HG03520 (cell line): ENCODE data around the gene GLRB.
"Not testable (repeated sequence)": the region's sequence is repeated elsewhere in the genome, so short reads cannot be mapped to it uniquely, and the experiment has no call there.

ENCODE experiments used
- ATAC-seq: cut with Tn5 transposase; IDR thresholded peaks from one replicate; pipeline ENCODE4 v1.9.1; 2021; ENCODE audit warnings: mild to moderate bottlenecking, moderate library complexity; ENCODE audit not compliant: unreplicated experiment

Gene GLRB

GRCh38 chr4:157127571-157127970 lies 51.6 kb downstream of the GLRB start:
- no peak for ATAC-seq

DNA sequence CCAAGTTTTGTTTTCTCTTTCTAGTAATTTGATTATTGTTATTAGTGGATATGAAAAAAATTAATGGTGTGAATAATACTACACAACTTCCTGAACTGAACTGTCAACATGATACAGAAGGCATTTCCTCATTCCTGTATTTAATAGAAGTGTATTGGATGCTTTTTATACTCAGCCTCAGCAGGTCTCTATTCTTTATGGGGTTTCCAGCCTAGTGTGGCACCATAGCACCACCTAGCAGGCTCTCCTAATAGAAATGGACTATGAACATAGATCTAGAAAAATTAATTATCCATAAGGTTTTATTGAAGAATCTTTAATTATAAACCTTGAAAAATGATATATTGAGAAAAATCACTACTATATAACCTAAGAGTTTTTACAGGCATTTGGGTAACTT lies 52.4 kb downstream of the GLRB start:
- no peak for ATAC-seq

GRCh38 chr4:157141976-157142375 lies 66.0 kb downstream of the GLRB start:
- no peak for ATAC-seq

DNA sequence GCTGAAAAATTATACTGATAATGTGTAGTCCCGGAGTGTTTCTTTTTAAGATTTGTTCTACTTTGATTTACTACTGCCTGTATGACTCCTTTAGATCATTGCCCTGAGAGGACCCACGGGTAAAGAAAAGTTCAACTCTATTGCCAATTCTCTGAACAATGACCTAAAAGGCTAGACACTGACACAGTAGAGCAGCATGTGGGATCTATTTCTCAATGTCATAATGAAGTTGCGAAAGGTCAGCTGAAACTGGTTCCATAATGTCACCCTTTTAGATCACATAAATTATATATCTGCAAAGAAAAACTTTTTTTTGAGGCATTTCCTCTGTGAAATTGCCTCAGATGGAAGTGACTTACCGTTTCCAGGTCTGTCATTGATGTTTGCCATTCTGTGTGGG lies 67.4 kb downstream of the GLRB start:
- ATAC-seq = no peak

- ATAC-seq = no peak
Observed at GRCh38 chr4:157151711-157152110, 75.8 kb downstream of the GLRB start.

DNA sequence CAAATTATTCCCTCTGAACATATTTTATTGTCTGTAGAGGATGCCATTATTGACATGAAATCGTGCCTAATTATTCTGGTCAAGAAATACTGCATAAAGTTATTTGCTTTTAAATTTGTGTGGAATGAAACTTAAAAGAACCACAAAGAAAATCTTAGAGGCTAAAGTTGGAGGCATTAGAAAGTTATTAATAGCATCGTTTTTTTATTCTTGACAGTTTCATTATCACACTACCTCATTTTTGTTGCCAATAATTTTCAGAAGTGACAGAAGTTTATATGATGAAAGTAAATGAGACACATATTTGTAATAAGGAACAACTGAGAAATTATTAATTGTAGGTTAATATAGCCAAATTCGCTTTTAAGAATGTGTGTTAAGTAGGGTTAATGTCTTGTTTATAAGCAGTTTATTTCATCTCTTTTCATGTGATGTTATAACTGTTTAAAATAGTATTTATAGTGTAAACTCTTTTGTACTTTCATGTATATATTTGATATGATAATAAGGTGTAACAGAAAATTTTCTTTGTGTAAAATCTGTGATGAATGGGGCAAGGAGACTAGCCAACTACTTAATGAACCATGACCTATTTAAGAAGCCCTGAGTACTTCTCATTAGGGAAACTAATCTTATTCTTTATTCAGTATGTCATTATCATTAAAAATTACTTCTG lies 90.1 kb downstream of the GLRB start:
- ATAC-seq = no peak

GRCh38 chr4:157170321-157170720 lies 94.4 kb downstream of the GLRB start:
- ATAC-seq = no peak

- ATAC-seq = no peak
Observed at GRCh38 chr4:157172011-157172410, 96.1 kb downstream of the GLRB start.

DNA sequence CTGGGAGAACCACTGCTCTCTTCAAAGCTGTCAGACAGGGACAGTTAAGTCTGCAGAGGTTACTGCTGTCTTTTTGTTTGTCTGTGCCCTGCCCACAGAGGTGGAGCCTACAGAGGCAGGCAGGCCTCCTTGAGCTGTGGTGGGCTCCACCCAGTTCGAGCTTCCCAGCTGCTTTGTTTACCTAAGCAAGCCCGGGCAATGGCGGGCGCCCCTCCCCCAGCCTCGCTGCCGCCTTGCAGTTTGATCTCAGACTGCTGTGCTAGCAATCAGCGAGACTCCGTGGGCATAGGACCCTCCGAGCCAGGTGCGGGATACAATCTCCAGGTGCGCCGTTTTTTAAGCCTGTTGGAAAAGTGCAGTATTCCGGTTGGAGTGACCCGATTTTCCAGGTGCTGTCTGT lies 104.3 kb downstream of the GLRB start:
- ATAC-seq = not testable (repeated sequence)

DNA sequence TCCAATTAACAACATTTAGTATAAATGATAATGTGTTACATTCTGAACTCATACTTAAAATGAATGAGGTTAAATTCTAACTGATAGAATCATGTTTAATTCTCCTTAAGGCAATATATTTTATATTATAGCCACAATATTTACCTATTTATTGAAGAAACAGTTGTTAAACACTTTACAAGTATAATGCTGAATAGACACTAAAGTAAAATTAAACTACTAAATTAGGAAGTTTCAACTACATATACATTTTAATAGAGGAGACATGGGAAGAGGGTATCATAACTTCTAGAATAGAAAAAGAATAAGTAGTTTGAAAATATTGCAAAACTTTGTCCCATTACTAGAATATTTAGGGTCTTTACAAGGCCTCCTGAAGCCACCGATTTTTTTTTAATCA lies 108.3 kb downstream of the GLRB start:
- ATAC-seq = no peak

GRCh38 chr4:157185363-157185762 lies 109.4 kb downstream of the GLRB start:
- no peak for ATAC-seq

DNA sequence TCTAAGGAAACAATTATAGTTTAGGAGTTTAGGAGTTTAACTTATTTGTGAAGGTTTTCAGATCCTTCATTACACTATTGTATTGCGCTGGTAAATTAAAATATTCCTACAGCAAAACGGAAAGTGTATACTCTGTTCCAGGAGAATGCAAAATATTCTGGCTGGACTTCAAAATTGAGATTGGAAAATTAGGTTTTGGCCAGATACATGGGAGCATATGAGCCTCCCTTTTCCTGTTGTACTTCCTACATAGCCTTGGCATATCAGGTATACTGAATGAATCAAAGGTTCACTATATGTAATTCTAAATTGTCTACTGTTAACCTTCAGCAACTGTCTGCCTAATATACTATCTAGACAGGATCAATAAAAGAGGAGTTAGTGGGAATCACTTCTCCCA lies 119.4 kb downstream of the GLRB start:
- ATAC-seq = no peak

GRCh38 chr4:157196046-157196445 lies 120.1 kb downstream of the GLRB start:
- ATAC-seq = no peak

- no peak for ATAC-seq
Observed at GRCh38 chr4:157204634-157205244, 128.8 kb downstream of the GLRB start.

DNA sequence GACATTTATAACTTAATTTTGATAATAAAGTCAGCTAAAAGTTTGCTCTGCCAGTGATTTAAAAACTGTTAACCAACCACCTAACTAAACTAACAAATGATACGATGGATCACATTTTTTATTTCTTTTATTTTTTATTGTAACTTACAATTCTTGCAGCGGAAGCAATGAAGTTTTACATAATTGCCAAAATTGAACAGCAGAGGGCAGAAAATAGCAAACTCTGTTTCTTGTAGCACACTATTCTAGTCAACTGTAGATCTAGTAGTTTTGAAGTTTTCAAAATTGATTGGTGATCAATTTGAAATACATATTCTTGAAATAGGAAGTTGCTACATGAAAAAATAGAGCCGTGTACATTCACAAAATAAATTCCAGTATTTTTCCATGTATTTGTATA lies 141.8 kb downstream of the GLRB start:
- no peak for ATAC-seq

DNA sequence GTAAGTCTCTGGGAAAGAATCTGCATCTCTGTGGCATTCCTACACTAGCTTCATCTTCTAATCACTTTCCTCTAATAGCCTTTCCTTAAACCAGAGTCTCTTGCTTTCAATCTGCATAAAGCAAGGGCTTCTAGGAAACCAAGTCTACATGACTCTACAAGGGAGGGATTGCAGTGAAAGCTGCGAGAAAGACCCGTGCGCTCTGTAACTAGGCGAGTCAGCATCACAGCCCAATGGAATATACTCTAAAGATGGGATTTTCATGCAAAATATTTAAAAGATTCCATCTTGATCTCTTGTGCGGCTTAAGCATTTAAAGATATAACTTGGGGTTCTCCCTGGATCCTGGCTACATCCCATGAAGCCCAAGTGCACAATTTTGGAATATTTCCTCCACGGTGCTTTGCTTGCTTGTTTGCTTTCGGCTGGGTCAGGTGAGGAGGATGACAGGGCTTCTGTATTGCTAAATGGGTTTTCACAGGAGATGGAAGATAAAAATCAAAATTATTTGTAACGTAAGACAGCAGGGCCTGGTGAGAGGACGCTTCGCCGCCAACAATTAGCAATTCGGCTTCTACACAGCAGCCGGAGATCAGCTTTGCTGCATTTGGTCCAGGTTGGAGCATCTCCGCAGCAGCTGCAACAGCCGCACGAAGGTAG lies 143.9 kb downstream of the GLRB start:
- ATAC-seq = no peak

DNA sequence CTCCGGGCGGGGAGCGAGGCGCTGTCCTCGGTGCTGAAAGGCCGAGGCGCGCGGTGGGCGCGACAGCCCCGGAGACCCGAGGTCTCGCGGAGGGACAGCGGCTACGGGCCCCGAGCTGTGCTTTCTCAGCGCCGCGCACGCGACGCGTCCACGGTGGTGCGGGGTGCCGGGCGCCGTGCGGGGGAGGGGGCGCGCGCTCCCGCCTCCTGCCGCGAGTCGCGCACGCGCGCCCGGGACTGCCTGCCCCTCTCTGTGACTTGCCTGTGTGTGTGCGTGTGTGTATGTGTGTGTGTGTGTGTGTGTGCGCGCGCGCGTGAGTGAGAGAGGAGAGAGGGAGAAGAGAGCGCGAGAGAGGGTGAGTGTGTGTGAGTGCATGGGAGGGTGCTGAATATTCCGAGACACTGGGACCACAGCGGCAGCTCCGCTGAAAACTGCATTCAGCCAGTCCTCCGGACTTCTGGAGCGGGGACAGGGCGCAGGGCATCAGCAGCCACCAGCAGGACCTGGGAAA lies 144.5 kb downstream of the GLRB start, which contains the start of gene GRIA2:
Gene GRIA2, plus strand, starts transcription at position 358 of the 511 bp plus-strand sequence. CDS start 315 bp downstream, outside the sequence.
- no peak for ATAC-seq

GRCh38 chr4:157221426-157221894 lies 145.5 kb downstream of the GLRB start:
- no peak for ATAC-seq
